GM23338 (cell line): Measurements from ENCODE around the gene TCERG1L. TPM values are rescaled to one million over a fixed set of nuclear protein-coding genes. Genes with fewer than 3 reads are reported as not detected.

ENCODE experiments used
- ATAC-seq: fragments of 200-7000 bp; cut with Tn5 transposase; 3 replicates; pipeline ENCODE4 v1.9.1; 2020
- DNase-seq: peaks from one replicate; pipeline ENCODE4 v3.0.0-alpha.2; 2015; ENCODE audit warnings: low spot score
- H2AFZ ChIP-seq: fragments of 200-600 bp; sonication (generic); 2 replicates; pipeline ENCODE4 v1.8.0; 2016; ENCODE audit warnings: antibody characterized with exemption, mild to moderate bottlenecking, moderate library complexity
- H3F3A ChIP-seq: fragments of 200-600 bp; sonication (generic); replicated peaks from 2 replicates; pipeline ENCODE4 v1.8.0; 2017; ENCODE audit warnings: antibody characterized with exemption, mixed run types, low read depth
- H3K27ac ChIP-seq: fragments of 200-600 bp; sonication (generic); 2 replicates; pipeline ENCODE4 v1.6.1; 2016; ENCODE audit warnings: low read depth
- H3K27me3 ChIP-seq: fragments of 200-600 bp; sonication (generic); 2 replicates; pipeline ENCODE4 v1.8.0; 2016; ENCODE audit warnings: mild to moderate bottlenecking, mixed run types, moderate library complexity; ENCODE audit not compliant: insufficient read depth
- H3K36me3 ChIP-seq: fragments of 200-600 bp; sonication (generic); 2 replicates; pipeline ENCODE4 v1.8.0; 2016; ENCODE audit warnings: mild to moderate bottlenecking; ENCODE audit not compliant: insufficient read depth
- H3K4me1 ChIP-seq: fragments of 200-600 bp; sonication (generic); 2 replicates; pipeline ENCODE4 v1.8.0; 2016; ENCODE audit warnings: mild to moderate bottlenecking, moderate library complexity; ENCODE audit not compliant: insufficient read depth
- H3K4me2 ChIP-seq: fragments of 200-600 bp; sonication (generic); 2 replicates; pipeline ENCODE4 v1.7.1; 2017; ENCODE audit warnings: mixed run types
- H3K4me3 ChIP-seq: fragments of 200-600 bp; sonication (generic); 2 replicates; pipeline ENCODE4 v1.6.1; 2016; ENCODE audit warnings: mixed run types
- H3K79me2 ChIP-seq: fragments of 200-600 bp; sonication (generic); replicated peaks from 2 replicates; pipeline ENCODE4 v1.8.0; 2017; ENCODE audit warnings: mild to moderate bottlenecking; ENCODE audit not compliant: insufficient read depth
- H3K9me2 ChIP-seq: fragments of 200-600 bp; sonication (generic); 2 replicates; pipeline ENCODE4 v1.8.0; 2017; ENCODE audit not compliant: insufficient read depth
- H4K20me1 ChIP-seq: fragments of 200-600 bp; sonication (generic); replicated peaks from 2 replicates; pipeline ENCODE4 v1.8.0; 2017; ENCODE audit warnings: mild to moderate bottlenecking; ENCODE audit not compliant: insufficient read depth
- H3K27ac Mint-ChIP-seq: 2 replicates; pipeline ENCODE4 v1.8.0; 2020; ENCODE audit warnings: inconsistent platforms, mild to moderate bottlenecking, moderate library complexity, mixed read lengths
- H3K27me3 Mint-ChIP-seq: 3 replicates; pipeline ENCODE4 v1.8.0; 2022; ENCODE audit warnings: low read depth, mild to moderate bottlenecking, moderate library complexity, mixed read lengths, inconsistent platforms; ENCODE audit not compliant: insufficient read depth, poor library complexity
- H3K36me3 Mint-ChIP-seq: 3 replicates; pipeline ENCODE4 v1.8.0; 2021; ENCODE audit warnings: low read depth, mild to moderate bottlenecking, inconsistent platforms, moderate library complexity, mixed read lengths
- H3K4me1 Mint-ChIP-seq: 3 replicates; pipeline ENCODE4 v1.8.0; 2020; ENCODE audit warnings: mild to moderate bottlenecking, inconsistent platforms, mixed read lengths
- H3K4me3 Mint-ChIP-seq: 3 replicates; pipeline ENCODE4 v1.8.0; 2021; ENCODE audit warnings: moderate library complexity, mild to moderate bottlenecking, inconsistent platforms, mixed read lengths
- H3K9me3 Mint-ChIP-seq: 3 replicates; pipeline ENCODE4 v1.8.0; 2020; ENCODE audit warnings: moderate library complexity, mild to moderate bottlenecking, inconsistent platforms, mixed read lengths
- CREB1 ChIP-seq: fragments of 250-450 bp; sonication (Bioruptor Pico); IDR thresholded peaks from 2 replicates; pipeline ENCODE4 v1.5.0; 2020; ENCODE audit warnings: low read depth, mild to moderate bottlenecking, moderate library complexity
- CTCF ChIP-seq, 2 experiments: fragments of 200-600 bp in 1 of 2; sonication (generic) in 1 of 2; conservative IDR thresholded peaks; 2 replicates each; pipeline versions ENCODE4 v1.5.1 to v1.6.1; 2016 to 2017; ENCODE audit warnings: antibody characterized with exemption in 2 of 2, low read depth in 2 of 2, mild to moderate bottlenecking in 2 of 2, moderate library complexity in 1 of 2
- ETS1 ChIP-seq: IDR thresholded peaks from 2 replicates; pipeline ENCODE4 v1.6.1; 2016; ENCODE audit warnings: antibody characterized with exemption
- EZH2 ChIP-seq: fragments of 200-600 bp; sonication (generic); IDR thresholded peaks from one replicate; pipeline ENCODE4 v1.8.0; 2017; ENCODE audit warnings: antibody characterized with exemption, mild to moderate bottlenecking, low read depth; ENCODE audit not compliant: unreplicated experiment
- JUNB ChIP-seq: IDR thresholded peaks from one replicate; pipeline ENCODE4 v1.6.1; 2016; ENCODE audit warnings: antibody characterized with exemption; ENCODE audit not compliant: unreplicated experiment
- NANOG ChIP-seq: IDR thresholded peaks from 2 replicates; pipeline ENCODE4 v1.6.1; 2016; ENCODE audit warnings: antibody characterized with exemption, borderline replicate concordance
- POLR2AphosphoS5 ChIP-seq: IDR thresholded peaks from 2 replicates; pipeline ENCODE4 v1.6.1; 2016; ENCODE audit warnings: antibody characterized with exemption, low read depth
- REST ChIP-seq: IDR thresholded peaks from one replicate; pipeline ENCODE4 v1.6.1; 2018; ENCODE audit warnings: antibody characterized with exemption; ENCODE audit not compliant: unreplicated experiment
- STAT1 ChIP-seq: IDR thresholded peaks from one replicate; pipeline ENCODE4 v1.6.1; 2016; ENCODE audit warnings: antibody characterized with exemption; ENCODE audit not compliant: unreplicated experiment
- ZNF114 ChIP-seq: fragments of 250-450 bp; sonication (Bioruptor Pico); IDR thresholded peaks from 2 replicates; pipeline ENCODE4 v1.5.0; 2020; ENCODE audit warnings: mild to moderate bottlenecking, moderate library complexity
- polyA plus RNA-seq: library from polyadenylated mRNA; unstranded; fragments of >200 nt; fragmentation: Nextera tagmentation; extraction: Ambion mirVana; gene quantifications from 2 replicates; pipeline ENCODE4 v1.2.1, GENCODE V29; 2016
- total RNA-seq: library from RNA; depleted of rRNA; stranded (reverse); fragments of >200 nt; shearing (Covaris generic); gene quantifications from 2 replicates; pipeline ENCODE4 v1.2.3, GENCODE V29; 2014

Gene TCERG1L
- total and polyA plus RNA-seq, 2 experiments from 2014 or later: 3.9 to 5.5 TPM

GRCh38 chr10:131199646-131200045, 111.9 kb downstream of the TCERG1L start:
- Mint-ChIP-seq H3K4me3 (no peak overlapping the region), H3K27ac (no peak overlapping the region), H3K4me1 (no peaks in the 10 kb centered on the region), H3K27me3 (peaks cover 4% of the 10 kb centered on the region), H3K36me3 (peaks cover 34% of the 10 kb centered on the region), H3K9me3 (peaks cover 94% of the 10 kb centered on the region)
- no peak for DNase-seq
- H3K9me2 ChIP-seq: no peaks in the 10 kb centered on the region
- no peak for ATAC-seq
- no peaks in the 10 kb centered on the region for H3K4me1 ChIP-seq
- no peak for TF ChIP-seq CTCF (conservative IDR thresholded peaks at IDR 0.05; ENCODE audit: low read depth in 2 of 2)
- TF ChIP-seq JUNB: no peak
- TF ChIP-seq CREB1 (CRISPR knock-in tag): no peak
- no peak for TF ChIP-seq ETS1
- TF ChIP-seq REST: no peak
- no peak for TF ChIP-seq EZH2
- TF ChIP-seq STAT1: no peak
- no peak for TF ChIP-seq ZNF114
- H3K27ac ChIP-seq: no peak overlapping the region
- H3K4me3 ChIP-seq: no peak overlapping the region
- H3F3A ChIP-seq: no peaks in the 10 kb centered on the region
- no peak overlapping the region for H3K4me2 ChIP-seq
- no peaks in the 10 kb centered on the region for H3K27me3 ChIP-seq
- H4K20me1 ChIP-seq: no peaks in the 10 kb centered on the region
- no peaks in the 10 kb centered on the region for H3K79me2 ChIP-seq
- H3K36me3 ChIP-seq: no peaks in the 10 kb centered on the region; the same call in 1 of the 2 replicates
- no peak overlapping the region for H2AFZ ChIP-seq

- Histone ChIP-seq H3F3A (no peaks in the 10 kb centered on the region), H4K20me1 (no peaks in the 10 kb centered on the region), H3K27ac (no peak overlapping the region), H3K27me3 (no peaks in the 10 kb centered on the region), H3K9me2 (no peaks in the 10 kb centered on the region), H3K4me3 (no peak overlapping the region), H3K36me3 (no peaks in the 10 kb centered on the region; the same call in 1 of the 2 replicates), H2AFZ (no peak overlapping the region), H3K4me2 (no peak overlapping the region), H3K4me1 (no peaks in the 10 kb centered on the region), H3K79me2 (no peaks in the 10 kb centered on the region)
- Mint-ChIP-seq H3K27me3 (peaks cover 4% of the 10 kb centered on the region), H3K9me3 (peaks cover 92% of the 10 kb centered on the region), H3K4me3 (no peak overlapping the region), H3K4me1 (no peaks in the 10 kb centered on the region), H3K27ac (no peak overlapping the region), H3K36me3 (peaks cover 31% of the 10 kb centered on the region)
- ATAC-seq (no peak), DNase-seq (no peak)
- TF ChIP-seq CREB1 (CRISPR knock-in tag): no peak
- TF ChIP-seq EZH2: no peak
- no peak for TF ChIP-seq POLR2AphosphoS5
- TF ChIP-seq NANOG: no peak
- TF ChIP-seq REST: no peak
- TF ChIP-seq CTCF (conservative IDR thresholded peaks at IDR 0.05; ENCODE audit: low read depth in 2 of 2): no peak
- TF ChIP-seq ETS1: no peak
- TF ChIP-seq JUNB: no peak
Measured at GRCh38 chr10:131198843-131199242, 112.7 kb downstream of the TCERG1L start.
